GM18508 (cell line): Measurements from ENCODE around the gene MYLK.

Source experiments
- ATAC-seq: cut with Tn5 transposase; IDR thresholded peaks from one replicate; pipeline ENCODE4 v1.9.1; 2021; ENCODE audit warnings: moderate number of reproducible peaks; ENCODE audit not compliant: insufficient read depth, unreplicated experiment

MYLK gene

GRCh38 chr3:123778991-123779622 is 105.0 kb downstream of the MYLK start:
- no peak for ATAC-seq

GRCh38 chr3:123778525-123778924 is 105.6 kb downstream of the MYLK start:
- ATAC-seq = no peak

- no peak for ATAC-seq
These were observed 107.9 kb downstream of the MYLK start for GRCh38 chr3:123776071-123776782.

GRCh38 chr3:123774474-123774873 is 109.7 kb downstream of the MYLK start:
- no peak for ATAC-seq

GRCh38 chr3:123773681-123774431 is 110.3 kb downstream of the MYLK start:
- no peak for ATAC-seq

- ATAC-seq = no peak
These were observed 114.8 kb downstream of the MYLK start for GRCh38 chr3:123769356-123769743.

GRCh38 chr3:123768480-123769355 is 115.4 kb downstream of the MYLK start:
- no peak for ATAC-seq

- no peak for ATAC-seq
These were observed 116.4 kb downstream of the MYLK start for GRCh38 chr3:123767564-123768292.

- no peak for ATAC-seq
These were observed 117.1 kb downstream of the MYLK start for GRCh38 chr3:123767009-123767372.

- ATAC-seq = no peak
These were observed 117.7 kb downstream of the MYLK start for GRCh38 chr3:123766193-123767008.

GRCh38 chr3:123765475-123766128 is 118.5 kb downstream of the MYLK start:
- no peak for ATAC-seq

- no peak for ATAC-seq
These were observed 119.5 kb downstream of the MYLK start for GRCh38 chr3:123764647-123765046.

- ATAC-seq = no peak
These were observed 121.3 kb downstream of the MYLK start for GRCh38 chr3:123762805-123763204.

- ATAC-seq = no peak
These were observed 123.3 kb downstream of the MYLK start for GRCh38 chr3:123760817-123761216.

- no peak for ATAC-seq
These were observed 124.3 kb downstream of the MYLK start for GRCh38 chr3:123759871-123760270.

- ATAC-seq = no peak
These were observed 124.8 kb downstream of the MYLK start for GRCh38 chr3:123759311-123759710.

GRCh38 chr3:123758081-123758564 is 126.0 kb downstream of the MYLK start:
- no peak for ATAC-seq

GRCh38 chr3:123757281-123757940 is 126.7 kb downstream of the MYLK start:
- ATAC-seq = no peak
